SK-N-MC (cell line): Measurements from ENCODE around the gene OGFRL1.

Source experiments
- EZH2 ChIP-seq: fragments of 200-600 bp; sonication (generic); IDR thresholded peaks from one replicate; pipeline ENCODE4 v1.6.1; 2017; ENCODE audit warnings: antibody characterized with exemption
- FOXP2 ChIP-seq: optimal IDR thresholded peaks from 2 replicates; pipeline ENCODE3; 2011; ENCODE audit warnings: mild to moderate bottlenecking, moderate library complexity; ENCODE audit not compliant: insufficient read depth; ENCODE audit errors: extremely low read length, control extremely low read depth
- POLR2AphosphoS5 ChIP-seq: IDR thresholded peaks from 2 replicates; pipeline ENCODE4 v1.6.1; 2012; ENCODE audit warnings: mild to moderate bottlenecking, low read depth, low read length, borderline replicate concordance

GRCh38 chr6:71252410-71252809, 36.2 kb upstream of the OGFRL1 start:
- TF ChIP-seq POLR2AphosphoS5: no peak
- no peak for TF ChIP-seq EZH2
- no peak for TF ChIP-seq FOXP2
